ENCODE data around the gene FXYD5.

GRCh38 chr19:35178701-35179100 lies 24.2 kb downstream of the FXYD5 start:
- no peak for TF ChIP-seq CTCF (IDR thresholded peaks at IDR 0.05)
- no peak for TF ChIP-seq POLR2A (IDR thresholded peaks at IDR 0.05)
